Gastrocnemius medialis (tissue), 4 donors: ENCODE measurements around the gene PDGFRA.

ENCODE experiments used
- CTCF ChIP-seq, 5 experiments: fragments of 450-650 bp in 3 of 5; fragments of 200-600 bp in 2 of 5; sonication (generic) in 2 of 5; IDR thresholded peaks in 4 of 5; conservative IDR thresholded peaks in 1 of 5; 1 replicate in 4 of 5; 2 replicates in 1 of 5; pipeline ENCODE4 v1.5.1; 2016 to 2019; ENCODE audit warnings: antibody characterized with exemption in 5 of 5, mild to moderate bottlenecking in 3 of 5, moderate library complexity in 3 of 5
- POLR2A ChIP-seq, 2 donors: fragments of 450-650 bp; IDR thresholded peaks; one replicate each; pipeline ENCODE4 v1.6.1; 2017; ENCODE audit warnings: antibody characterized with exemption in 2 of 2, mild to moderate bottlenecking in 2 of 2, moderate library complexity in 2 of 2

GRCh38 chr4:54296548-54297203 is 67.6 kb downstream of the PDGFRA start:
- TF ChIP-seq CTCF (IDR thresholded peaks at IDR 0.05 in 4 of 5, conservative IDR thresholded peaks at IDR 0.05 in 1 of 5) = no peak
- TF ChIP-seq POLR2A (IDR thresholded peaks at IDR 0.05) = no peak
